ENCODE measurements around the gene CRKL.

The CRKL gene

DNA sequence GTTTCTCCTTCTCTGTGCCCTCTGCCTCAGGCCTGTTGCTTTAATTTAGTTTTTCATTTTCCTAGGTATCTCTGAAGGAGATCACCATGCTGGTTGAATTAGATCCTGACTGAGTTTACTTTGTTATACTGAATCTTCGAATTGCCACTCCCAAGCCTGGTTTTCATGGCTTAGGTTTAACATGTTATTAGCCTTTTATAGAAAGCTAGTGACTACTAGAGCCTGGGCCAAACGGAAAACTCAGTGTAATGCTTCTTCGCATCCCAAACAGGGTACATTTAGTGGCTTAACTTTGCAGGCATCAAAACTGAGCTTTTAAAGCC lies 3.6 kb downstream of the CRKL start:
- peak overlapping the region; percentile 77 for H3K4me3 ChIP-seq (replicated peaks; ENCODE audit: insufficient read depth, low read length)
- TF ChIP-seq SPI1 (IDR thresholded peaks at IDR 0.05; ENCODE audit: borderline replicate concordance, low read depth) (no peak), GABPA (IDR thresholded peaks at IDR 0.05; ENCODE audit: low read depth) (no peak), POLR2AphosphoS5 (IDR thresholded peaks at IDR 0.05; ENCODE audit: low read depth) (no peak)
- TF ChIP-seq, protein P1, sequence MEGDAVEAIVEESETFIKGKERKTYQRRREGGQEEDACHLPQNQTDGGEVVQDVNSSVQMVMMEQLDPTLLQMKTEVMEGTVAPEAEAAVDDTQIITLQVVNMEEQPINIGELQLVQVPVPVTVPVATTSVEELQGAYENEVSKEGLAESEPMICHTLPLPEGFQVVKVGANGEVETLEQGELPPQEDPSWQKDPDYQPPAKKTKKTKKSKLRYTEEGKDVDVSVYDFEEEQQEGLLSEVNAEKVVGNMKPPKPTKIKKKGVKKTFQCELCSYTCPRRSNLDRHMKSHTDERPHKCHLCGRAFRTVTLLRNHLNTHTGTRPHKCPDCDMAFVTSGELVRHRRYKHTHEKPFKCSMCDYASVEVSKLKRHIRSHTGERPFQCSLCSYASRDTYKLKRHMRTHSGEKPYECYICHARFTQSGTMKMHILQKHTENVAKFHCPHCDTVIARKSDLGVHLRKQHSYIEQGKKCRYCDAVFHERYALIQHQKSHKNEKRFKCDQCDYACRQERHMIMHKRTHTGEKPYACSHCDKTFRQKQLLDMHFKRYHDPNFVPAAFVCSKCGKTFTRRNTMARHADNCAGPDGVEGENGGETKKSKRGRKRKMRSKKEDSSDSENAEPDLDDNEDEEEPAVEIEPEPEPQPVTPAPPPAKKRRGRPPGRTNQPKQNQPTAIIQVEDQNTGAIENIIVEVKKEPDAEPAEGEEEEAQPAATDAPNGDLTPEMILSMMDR (IDR thresholded peaks at IDR 0.05; ENCODE audit: insufficient read depth, low read length): no peak
- TF ChIP-seq, protein P2, sequence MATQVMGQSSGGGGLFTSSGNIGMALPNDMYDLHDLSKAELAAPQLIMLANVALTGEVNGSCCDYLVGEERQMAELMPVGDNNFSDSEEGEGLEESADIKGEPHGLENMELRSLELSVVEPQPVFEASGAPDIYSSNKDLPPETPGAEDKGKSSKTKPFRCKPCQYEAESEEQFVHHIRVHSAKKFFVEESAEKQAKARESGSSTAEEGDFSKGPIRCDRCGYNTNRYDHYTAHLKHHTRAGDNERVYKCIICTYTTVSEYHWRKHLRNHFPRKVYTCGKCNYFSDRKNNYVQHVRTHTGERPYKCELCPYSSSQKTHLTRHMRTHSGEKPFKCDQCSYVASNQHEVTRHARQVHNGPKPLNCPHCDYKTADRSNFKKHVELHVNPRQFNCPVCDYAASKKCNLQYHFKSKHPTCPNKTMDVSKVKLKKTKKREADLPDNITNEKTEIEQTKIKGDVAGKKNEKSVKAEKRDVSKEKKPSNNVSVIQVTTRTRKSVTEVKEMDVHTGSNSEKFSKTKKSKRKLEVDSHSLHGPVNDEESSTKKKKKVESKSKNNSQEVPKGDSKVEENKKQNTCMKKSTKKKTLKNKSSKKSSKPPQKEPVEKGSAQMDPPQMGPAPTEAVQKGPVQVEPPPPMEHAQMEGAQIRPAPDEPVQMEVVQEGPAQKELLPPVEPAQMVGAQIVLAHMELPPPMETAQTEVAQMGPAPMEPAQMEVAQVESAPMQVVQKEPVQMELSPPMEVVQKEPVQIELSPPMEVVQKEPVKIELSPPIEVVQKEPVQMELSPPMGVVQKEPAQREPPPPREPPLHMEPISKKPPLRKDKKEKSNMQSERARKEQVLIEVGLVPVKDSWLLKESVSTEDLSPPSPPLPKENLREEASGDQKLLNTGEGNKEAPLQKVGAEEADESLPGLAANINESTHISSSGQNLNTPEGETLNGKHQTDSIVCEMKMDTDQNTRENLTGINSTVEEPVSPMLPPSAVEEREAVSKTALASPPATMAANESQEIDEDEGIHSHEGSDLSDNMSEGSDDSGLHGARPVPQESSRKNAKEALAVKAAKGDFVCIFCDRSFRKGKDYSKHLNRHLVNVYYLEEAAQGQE (IDR thresholded peaks at IDR 0.05; ENCODE audit: insufficient replicate concordance, low read depth): no peak
- no peaks in the 10 kb centered on the region for H3K27me3 ChIP-seq (ENCODE audit: insufficient read depth, poor library complexity, severe bottlenecking)
- no peak overlapping the region for H3K27ac ChIP-seq (replicated peaks)
- DNase-seq (ENCODE audit: low read depth in 1 of 2, low spot score in 1 of 2): no peak

DNA sequence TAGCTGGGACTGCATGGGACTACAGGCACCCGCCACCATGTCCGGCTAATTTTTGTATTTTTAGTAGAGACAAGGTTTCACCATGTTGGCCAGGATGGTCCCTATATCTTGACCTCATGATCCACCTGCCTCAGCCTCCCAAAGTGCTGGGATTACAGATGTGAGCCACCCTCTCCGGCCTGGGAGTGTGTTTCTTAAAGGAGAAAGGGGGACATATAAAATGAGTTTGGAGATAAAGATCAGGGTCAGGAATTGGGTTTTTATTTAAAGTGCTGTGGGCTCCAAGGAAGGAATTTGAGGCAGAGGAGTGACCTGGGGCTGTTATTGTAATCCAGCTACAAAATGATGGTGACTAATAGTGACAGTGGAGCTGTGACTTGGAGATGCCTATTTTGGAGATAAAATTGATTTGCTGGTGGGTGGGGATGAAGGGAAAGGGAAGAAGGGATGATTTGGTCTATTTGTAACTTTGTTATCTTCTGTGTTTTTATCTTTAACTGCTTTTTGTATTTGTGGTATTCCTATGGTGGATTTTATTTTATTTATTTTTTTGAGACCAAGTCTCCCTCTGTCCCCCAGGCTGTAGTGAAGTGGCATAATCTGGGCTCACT lies 5.0 kb downstream of the CRKL start:
- H3K27ac ChIP-seq (replicated peaks): no peak overlapping the region
- H3K27me3 ChIP-seq (ENCODE audit: insufficient read depth, poor library complexity, severe bottlenecking): no peaks in the 10 kb centered on the region
- TF ChIP-seq, protein P1 (IDR thresholded peaks at IDR 0.05; ENCODE audit: insufficient read depth, low read length): no peak
- no peak for TF ChIP-seq POLR2AphosphoS5 (IDR thresholded peaks at IDR 0.05; ENCODE audit: low read depth)
- no peak for TF ChIP-seq SPI1 (IDR thresholded peaks at IDR 0.05; ENCODE audit: borderline replicate concordance, low read depth)
- no peak for TF ChIP-seq GABPA (IDR thresholded peaks at IDR 0.05; ENCODE audit: low read depth)
- TF ChIP-seq, protein P2 (IDR thresholded peaks at IDR 0.05; ENCODE audit: insufficient replicate concordance, low read depth): no peak
- no peak overlapping the region for H3K4me3 ChIP-seq (replicated peaks; ENCODE audit: insufficient read depth, low read length)
- DNase-seq (ENCODE audit: low read depth in 1 of 2, low spot score in 1 of 2): no peak

DNA sequence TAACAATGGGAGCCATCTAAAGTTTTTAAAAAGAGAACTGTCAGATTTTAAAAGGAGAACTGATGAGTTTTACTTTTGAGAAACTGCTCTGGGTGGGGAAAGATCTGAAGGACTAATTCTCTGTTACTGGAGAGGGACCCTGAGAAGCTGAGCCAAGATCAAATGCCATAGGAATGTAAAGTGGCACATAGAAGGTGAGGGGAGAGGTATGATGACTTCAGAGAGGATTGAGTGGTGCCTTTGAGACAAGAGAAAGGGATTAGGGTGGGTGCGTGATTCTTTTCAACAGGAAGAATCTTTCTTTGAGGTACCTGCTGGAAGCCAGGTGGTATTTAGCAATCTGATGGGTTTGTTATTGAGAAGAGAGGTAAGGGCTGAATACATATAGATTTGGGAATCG lies 9.0 kb downstream of the CRKL start:
- TF ChIP-seq, protein P2 (IDR thresholded peaks at IDR 0.05; ENCODE audit: insufficient replicate concordance, low read depth): no peak
- TF ChIP-seq, protein P1 (IDR thresholded peaks at IDR 0.05; ENCODE audit: insufficient read depth, low read length): no peak
- no peak for TF ChIP-seq POLR2AphosphoS5 (IDR thresholded peaks at IDR 0.05; ENCODE audit: low read depth)
- no peak for TF ChIP-seq SPI1 (IDR thresholded peaks at IDR 0.05; ENCODE audit: borderline replicate concordance, low read depth)
- TF ChIP-seq GABPA (IDR thresholded peaks at IDR 0.05; ENCODE audit: low read depth): no peak
- H3K27me3 ChIP-seq (ENCODE audit: insufficient read depth, poor library complexity, severe bottlenecking): no peaks in the 10 kb centered on the region
- H3K27ac ChIP-seq (replicated peaks): peak overlapping the region; percentile 23; the same call in 1 of the 2 replicates
- H3K4me3 ChIP-seq (replicated peaks; ENCODE audit: insufficient read depth, low read length): no peak overlapping the region
- no peak for DNase-seq (ENCODE audit: low read depth in 1 of 2, low spot score in 1 of 2)
